Heart left ventricle (tissue), 16 donors: ENCODE results near the gene LHX5. TPM values are rescaled to one million over a fixed set of nuclear protein-coding genes. Genes with fewer than 3 reads are reported as not detected.

ENCODE experiments used
- ATAC-seq, 4 donors: fragments of 200-7000 bp; cut with Tn5 transposase; one replicate each; pipeline ENCODE4 v1.9.1; 2020 to 2022; ENCODE audit warnings: moderate library complexity in 4 of 4, mild to moderate bottlenecking in 3 of 4, moderate number of reproducible peaks in 1 of 4
- DNase-seq, 5 donors: peaks; one replicate each; pipeline ENCODE4 v3.0.0-alpha.2; 2020
- H3K27ac ChIP-seq, 12 donors: fragments of 200-600 bp; sonication (generic) in 4 of 12; one replicate each; pipeline versions ENCODE4 v1.5.0 to v1.8.0; 2016 to 2022; ENCODE audit warnings: mild to moderate bottlenecking in 2 of 12
- H3K27me3 ChIP-seq, 9 donors: fragments of 200-600 bp; sonication (generic) in 2 of 9; one replicate each; pipeline versions ENCODE4 v1.5.1 to v1.8.0; 2016 to 2022; ENCODE audit warnings: mild to moderate bottlenecking in 3 of 9
- H3K36me3 ChIP-seq, 9 donors: fragments of 200-600 bp; sonication (generic) in 2 of 9; one replicate each; pipeline versions ENCODE4 v1.5.0 to v1.8.0; 2018 to 2022; ENCODE audit warnings: mild to moderate bottlenecking in 2 of 9
- H3K4me1 ChIP-seq, 12 donors: fragments of 200-600 bp; sonication (generic) in 4 of 12; one replicate each; pipeline versions ENCODE4 v1.5.0 to v1.8.0; 2016 to 2022; ENCODE audit warnings: mild to moderate bottlenecking in 3 of 12
- H3K4me3 ChIP-seq, 12 donors: fragments of 200-600 bp; sonication (generic) in 4 of 12; one replicate each; pipeline versions ENCODE4 v1.5.0 to v1.8.0; 2017 to 2022; ENCODE audit warnings: mild to moderate bottlenecking in 9 of 12, moderate library complexity in 4 of 12
- H3K9me3 ChIP-seq, 12 donors: fragments of 200-600 bp; sonication (generic) in 4 of 12; one replicate each; pipeline versions ENCODE4 v1.5.0 to v1.8.0; 2016 to 2022; ENCODE audit warnings: mild to moderate bottlenecking in 1 of 12
- POLR2A ChIP-seq, 2 donors: fragments of 450-650 bp; IDR thresholded peaks; one replicate each; pipeline ENCODE4 v1.6.1; 2017; ENCODE audit warnings: antibody characterized with exemption in 2 of 2, mild to moderate bottlenecking in 2 of 2, moderate library complexity in 2 of 2
- WGBS, 4 donors: extraction: QIAGEN DNeasy Blood & Tissue Kit in 2 of 4; methylation state at CpG; one replicate each; pipeline versions ENCODE4 v1.1.5 to v1.1.7; 2013 to 2018; 5-methylcytosine and 5-hydroxymethylcytosine counted together
- intact Hi-C, 10 donors: fragments of 100-400 bp; cut with DNase I; formaldehyde crosslinking; loops; one replicate each; pipeline versions ENCODE4 v1.11.1 to v1.14.2; 2022
- polyA plus RNA-seq, 2 donors: library from polyadenylated mRNA; stranded (reverse); fragments of 200-250 nt; gene quantifications; one replicate each; pipeline ENCODE4 v1.2.3, GENCODE V29; 2013
- total RNA-seq, 9 donors: library from RNA; depleted of rRNA in 2 of 9; stranded (reverse); fragments of >200 nt in 2 of 9; fragmentation: NEBNext Ultra II Directional in 3 of 9; extraction: Animal tissue kit (Norgen Biotek cat#: 25700) in 3 of 9; gene quantifications; one replicate each; pipeline versions ENCODE4 v1.1.0 to v1.2.4, GENCODE V29; 2016 to 2023
- TF ChIP-seq, protein P1 (sequence below), 12 donors: fragments of 200-600 bp; sonication (generic) in 4 of 12; IDR thresholded peaks; one replicate each; pipeline versions ENCODE4 v1.5.0 to v1.8.0; 2018 to 2022; ENCODE audit warnings: antibody characterized with exemption in 12 of 12, mild to moderate bottlenecking in 5 of 12
- donor health status: ischemic (EF 13 %, LVEDD 7.1; RV severe dilation, severe dysfunction).
- donor health status: healthy with polysubstance abuse.
- donor health status: DM: no; HTN: yes; CAD: no.
- donor health status: DM: no; HTN: no; CAD: no.
- donor health status: ischemic (EF 25% LVEDD 6.9; RV normal size, moderate dysfunction).
- donor health status: ischemic (EF 25% LVEDD 5.7; RV mildly dilated, moderate dysfunction).
- donor health status: healthy.
- donor health status: DM: yes; HTN: yes; CAD: no.
- donor health status: ischemic (EF 35%, LVEDD 5.7; RV mildly dilated, moderate dysfunction).
- donor health status: nonischemic (EF 11% LVEDD 7.7; RV severe dilation, severe dysfunction).
- donor health status: DM: yes; HTN: yes; CAD: no.
- donor health status: PGD.
- donor health status: ischemic (EF 29% LVEDD 5.4; RV normal size, mild dysfunction).
- donor health status: nonischemic (EF 23%, LVEDD 6.1; RV moderate dilation, normal function).

The LHX5 gene
- total and polyA plus RNA-seq, 11 donors: not detected

DNA sequence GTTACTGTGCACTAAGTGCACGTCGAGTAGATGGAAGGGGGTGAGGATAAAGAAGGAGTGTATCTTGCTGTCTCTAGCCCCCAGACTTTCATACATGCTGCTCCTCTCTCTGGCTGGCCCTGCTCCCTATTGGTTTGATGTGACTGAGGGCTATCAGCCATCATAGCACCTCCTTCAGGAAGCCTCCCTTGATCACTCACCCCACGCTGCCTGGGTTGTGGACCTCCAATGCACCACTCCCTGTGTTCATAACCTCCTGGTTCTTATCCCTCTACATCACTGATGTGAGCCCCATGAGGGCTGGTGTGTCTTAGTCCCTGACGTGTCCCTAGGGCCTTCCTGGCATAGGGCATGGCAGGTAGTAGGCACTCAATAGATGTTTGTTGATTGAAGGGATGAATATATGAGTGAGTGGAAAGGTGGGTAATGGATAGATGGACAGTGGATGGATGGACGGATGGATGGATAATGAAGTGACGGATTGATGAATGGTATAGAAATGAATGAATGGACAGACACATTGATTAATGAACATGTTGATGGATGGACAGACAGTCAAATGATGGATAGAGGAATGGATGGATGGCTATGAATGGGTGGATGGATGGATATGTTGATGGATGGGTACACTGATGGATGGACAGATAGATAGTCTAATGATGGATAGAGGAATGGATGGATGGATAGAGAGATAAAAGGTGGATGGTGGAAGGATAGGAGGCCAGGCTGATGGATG is 34.5 kb downstream of the LHX5 start:
- no peaks in the 10 kb centered on the region for H3K36me3 ChIP-seq
- 79 to 86% (median 81%) methylated on average over 6 of the region's 6 CpGs for WGBS, 4 donors
- no peak overlapping the region for H3K27ac ChIP-seq
- peaks cover 0 to 23% (median 4%) of the 10 kb centered on the region in 9 donors for H3K27me3 ChIP-seq
- H3K4me1 ChIP-seq: no peaks in the 10 kb centered on the region
- intact Hi-C loops: loop anchor here in 1 of 10 donors (10.0 kb wide), 1 partner anchor 478 kb away; no protein-coding TSS in a partner anchor
- ATAC-seq (no peak), DNase-seq (no peak)
- H3K9me3 ChIP-seq: no peaks in the 10 kb centered on the region
- TF ChIP-seq, protein P1, sequence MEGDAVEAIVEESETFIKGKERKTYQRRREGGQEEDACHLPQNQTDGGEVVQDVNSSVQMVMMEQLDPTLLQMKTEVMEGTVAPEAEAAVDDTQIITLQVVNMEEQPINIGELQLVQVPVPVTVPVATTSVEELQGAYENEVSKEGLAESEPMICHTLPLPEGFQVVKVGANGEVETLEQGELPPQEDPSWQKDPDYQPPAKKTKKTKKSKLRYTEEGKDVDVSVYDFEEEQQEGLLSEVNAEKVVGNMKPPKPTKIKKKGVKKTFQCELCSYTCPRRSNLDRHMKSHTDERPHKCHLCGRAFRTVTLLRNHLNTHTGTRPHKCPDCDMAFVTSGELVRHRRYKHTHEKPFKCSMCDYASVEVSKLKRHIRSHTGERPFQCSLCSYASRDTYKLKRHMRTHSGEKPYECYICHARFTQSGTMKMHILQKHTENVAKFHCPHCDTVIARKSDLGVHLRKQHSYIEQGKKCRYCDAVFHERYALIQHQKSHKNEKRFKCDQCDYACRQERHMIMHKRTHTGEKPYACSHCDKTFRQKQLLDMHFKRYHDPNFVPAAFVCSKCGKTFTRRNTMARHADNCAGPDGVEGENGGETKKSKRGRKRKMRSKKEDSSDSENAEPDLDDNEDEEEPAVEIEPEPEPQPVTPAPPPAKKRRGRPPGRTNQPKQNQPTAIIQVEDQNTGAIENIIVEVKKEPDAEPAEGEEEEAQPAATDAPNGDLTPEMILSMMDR (IDR thresholded peaks at IDR 0.05): no peak
- no peak for TF ChIP-seq POLR2A (IDR thresholded peaks at IDR 0.05)
- H3K4me3 ChIP-seq: no peak overlapping the region

DNA sequence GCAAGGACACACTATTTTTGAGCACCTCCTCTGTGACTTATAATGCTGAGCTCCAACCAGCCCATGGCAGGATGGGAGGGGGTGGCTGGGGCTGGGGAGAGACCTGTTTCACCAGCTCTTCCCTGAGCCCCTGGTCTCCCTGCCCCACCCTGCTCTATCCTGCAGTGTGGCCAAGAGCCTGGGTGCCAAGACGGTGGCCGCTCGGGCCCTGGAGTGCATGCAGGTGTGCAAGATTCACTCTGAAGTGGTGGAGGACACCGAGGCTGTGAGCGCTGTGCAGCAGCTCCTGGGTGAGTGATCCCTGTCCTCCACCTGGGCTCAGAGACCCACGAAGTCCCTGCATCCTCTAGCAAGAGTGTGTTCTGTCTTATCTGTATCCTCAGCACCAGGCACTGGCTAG is 35.1 kb downstream of the LHX5 start:
- no peak overlapping the region for H3K4me3 ChIP-seq
- intact Hi-C loops: loop anchor here in 1 of 10 donors (10.0 kb wide), 1 partner anchor 478 kb away; no protein-coding TSS in a partner anchor
- TF ChIP-seq POLR2A (IDR thresholded peaks at IDR 0.05): no peak
- TF ChIP-seq, protein P1 (IDR thresholded peaks at IDR 0.05): no peak
- H3K27me3 ChIP-seq: peaks cover 0 to 19% (median 3%) of the 10 kb centered on the region in 9 donors
- peak in 1 of 4 donors; percentile 25 for ATAC-seq
- DNase-seq: no peak
- H3K27ac ChIP-seq: no peak overlapping the region
- H3K4me1 ChIP-seq: no peaks in the 10 kb centered on the region
- no peaks in the 10 kb centered on the region for H3K9me3 ChIP-seq
- no peaks in the 10 kb centered on the region for H3K36me3 ChIP-seq
- WGBS, 4 donors: 77 to 84% (median 79%) methylated on average over 6 of the region's 6 CpGs

DNA sequence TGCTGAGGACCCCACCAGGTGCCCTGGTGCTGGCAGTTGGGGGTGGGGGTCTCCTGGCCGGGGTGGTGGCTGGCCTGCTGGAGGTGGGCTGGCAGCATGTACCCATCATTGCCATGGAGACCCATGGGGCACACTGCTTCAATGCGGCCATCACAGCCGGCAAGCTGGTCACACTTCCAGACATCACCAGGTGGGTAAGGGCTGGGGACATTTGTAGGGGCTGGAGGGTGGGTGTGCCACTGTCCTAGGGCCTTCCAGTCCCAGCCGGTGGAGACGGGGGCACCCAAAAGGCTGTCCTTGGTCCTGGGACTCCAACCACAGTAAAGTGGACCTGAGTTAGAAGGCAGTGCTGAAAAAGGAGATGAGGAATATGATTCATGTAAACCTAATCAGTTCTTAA is 36.3 kb downstream of the LHX5 start:
- DNase-seq (no peak), ATAC-seq (no peak)
- 82 to 88% (median 85%) methylated on average over 5 of the region's 5 CpGs for WGBS, 4 donors
- Histone ChIP-seq H3K4me1 (no peaks in the 10 kb centered on the region), H3K27ac (no peak overlapping the region), H3K4me3 (no peak overlapping the region), H3K9me3 (no peaks in the 10 kb centered on the region), H3K27me3 (peaks cover 0 to 8% (median 0%) of the 10 kb centered on the region in 9 donors), H3K36me3 (no peaks in the 10 kb centered on the region)
- intact Hi-C loops: loop anchor here in 1 of 10 donors (10.0 kb wide), 1 partner anchor 479 kb away; no protein-coding TSS in a partner anchor
- TF ChIP-seq POLR2A (IDR thresholded peaks at IDR 0.05): no peak
- TF ChIP-seq, protein P1 (IDR thresholded peaks at IDR 0.05): no peak

DNA sequence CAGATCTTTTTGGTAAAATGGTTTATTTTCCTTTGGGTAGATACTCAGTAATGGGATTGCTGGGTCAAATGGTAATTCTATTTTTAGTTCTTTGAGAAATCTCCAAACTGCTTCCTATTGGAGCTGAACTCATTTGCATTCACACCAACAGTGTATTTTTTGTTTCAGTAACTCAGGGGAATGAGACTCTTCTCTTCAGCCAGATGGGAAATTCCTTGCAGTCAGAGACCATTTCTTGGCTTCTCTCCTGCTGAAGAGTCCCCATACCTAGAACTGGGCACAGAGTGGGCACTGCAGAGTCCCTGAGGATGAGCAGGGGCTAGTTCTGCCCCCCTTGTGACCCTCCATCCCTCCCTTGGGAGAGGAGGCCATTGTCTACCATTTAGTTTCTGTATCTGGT is 38.7 kb downstream of the LHX5 start:
- DNase-seq: no peak
- Histone ChIP-seq H3K4me1 (no peaks in the 10 kb centered on the region), H3K36me3 (no peaks in the 10 kb centered on the region), H3K27me3 (no peaks in the 10 kb centered on the region), H3K4me3 (no peak overlapping the region), H3K27ac (no peak overlapping the region), H3K9me3 (no peaks in the 10 kb centered on the region)
- TF ChIP-seq, protein P1 (IDR thresholded peaks at IDR 0.05): no peak
- TF ChIP-seq POLR2A (IDR thresholded peaks at IDR 0.05): no peak
- no peak for ATAC-seq
- intact Hi-C loops: loop anchor here in 1 of 10 donors (10.0 kb wide), 1 partner anchor 482 kb away; no protein-coding TSS in a partner anchor
